ENCODE data around the gene GRIN2B.

GRIN2B gene

GRCh38 chr12:13981296-13981962 is at the start of gene GRIN2B:
Gene GRIN2B, minus strand, starts transcription at chr12:13981602. Its CDS starts 115,394 bp downstream, at chr12:13866208.
- DNase-seq = no peak

- DNase-seq = no peak
Observed at GRCh38 chr12:14026537-14026936, 45.1 kb upstream of the GRIN2B start.

GRCh38 chr12:14024591-14024990 is 43.2 kb upstream of the GRIN2B start:
- no peak for DNase-seq

GRCh38 chr12:14018080-14018479 is 36.7 kb upstream of the GRIN2B start:
- DNase-seq = no peak

GRCh38 chr12:14010989-14011388 is 29.6 kb upstream of the GRIN2B start:
- DNase-seq = no peak

- DNase-seq = no peak
Observed at GRCh38 chr12:14007639-14008038, 26.2 kb upstream of the GRIN2B start.

- no peak for DNase-seq
Observed at GRCh38 chr12:13992585-13992984, 11.2 kb upstream of the GRIN2B start.

- no peak for DNase-seq
Observed at GRCh38 chr12:13992106-13992505, 10.7 kb upstream of the GRIN2B start.

GRCh38 chr12:13986031-13986430 is 4.6 kb upstream of the GRIN2B start:
- no peak for DNase-seq

GRCh38 chr12:13981990-13982389 is 588 bp upstream of the GRIN2B start:
- DNase-seq = no peak

- DNase-seq = no peak
Observed at GRCh38 chr12:13980538-13981295, 685 bp downstream of the GRIN2B start.

GRCh38 chr12:13979772-13980378 is 1.5 kb downstream of the GRIN2B start:
- no peak for DNase-seq

GRCh38 chr12:13978876-13979275 is 2.5 kb downstream of the GRIN2B start:
- no peak for DNase-seq

GRCh38 chr12:13976880-13977279 is 4.5 kb downstream of the GRIN2B start:
- DNase-seq = no peak

- DNase-seq = no peak
Observed at GRCh38 chr12:13976028-13976584, 5.3 kb downstream of the GRIN2B start.

GRCh38 chr12:13973996-13974395 is 7.4 kb downstream of the GRIN2B start:
- DNase-seq = no peak

GRCh38 chr12:13970803-13971202 is 10.6 kb downstream of the GRIN2B start:
- DNase-seq = no peak

GRCh38 chr12:13968281-13968680 is 13.1 kb downstream of the GRIN2B start:
- DNase-seq = no peak

GRCh38 chr12:13964666-13965065 is 16.7 kb downstream of the GRIN2B start:
- no peak for DNase-seq

GRCh38 chr12:13962699-13963098 is 18.7 kb downstream of the GRIN2B start:
- no peak for DNase-seq

- no peak for DNase-seq
Observed at GRCh38 chr12:13961971-13962370, 19.4 kb downstream of the GRIN2B start.

- DNase-seq = no peak
Observed at GRCh38 chr12:13959131-13959723, 22.2 kb downstream of the GRIN2B start.

- DNase-seq = no peak
Observed at GRCh38 chr12:13957576-13957975, 23.8 kb downstream of the GRIN2B start.
